Lower leg skin (tissue), 4 donors: ENCODE measurements around the gene DCDC2C. TPM values are rescaled to one million over a fixed set of nuclear protein-coding genes. Genes with fewer than 3 reads are reported as not detected.

ENCODE experiments used
- DNase-seq, 2 donors: peaks; one replicate each; pipeline ENCODE4 v3.0.0-alpha.2; 2019; ENCODE audit warnings: low spot score in 2 of 2
- H3K4me3 ChIP-seq: fragments of 200-600 bp; sonication (generic); 2 replicates; pipeline ENCODE4 v1.5.1; 2017; ENCODE audit warnings: mild to moderate bottlenecking, low read depth; ENCODE audit not compliant: poor library complexity, severe bottlenecking
- CTCF ChIP-seq, 3 donors: fragments of 450-650 bp; IDR thresholded peaks; one replicate each; pipeline ENCODE4 v1.5.1; 2016; ENCODE audit warnings: antibody characterized with exemption in 3 of 3, mild to moderate bottlenecking in 3 of 3, moderate library complexity in 2 of 3
- POLR2A ChIP-seq, 2 donors: fragments of 450-650 bp; IDR thresholded peaks; one replicate each; pipeline ENCODE4 v1.6.1; 2016 to 2017; ENCODE audit warnings: antibody characterized with exemption in 2 of 2, mild to moderate bottlenecking in 1 of 2, moderate library complexity in 1 of 2
- WGBS, 2 donors: methylation state at CpG; one replicate each; pipeline ENCODE4 v1.1.5; 2018; 5-methylcytosine and 5-hydroxymethylcytosine counted together
- intact Hi-C: fragments of 100-400 bp; cut with DNase I; formaldehyde crosslinking; loops from one replicate; pipeline ENCODE4 v1.15.0; 2023; ENCODE audit warnings: low total_unique reads
- total RNA-seq, 4 donors: library from RNA; depleted of rRNA; stranded (reverse); fragments of >200 nt; gene quantifications; one replicate each; pipeline ENCODE4 v1.1.0, GENCODE V29; 2016

DCDC2C gene
- total RNA-seq, 4 donors from 2014 or later: 0.16 TPM; not detected in 3

DNA sequence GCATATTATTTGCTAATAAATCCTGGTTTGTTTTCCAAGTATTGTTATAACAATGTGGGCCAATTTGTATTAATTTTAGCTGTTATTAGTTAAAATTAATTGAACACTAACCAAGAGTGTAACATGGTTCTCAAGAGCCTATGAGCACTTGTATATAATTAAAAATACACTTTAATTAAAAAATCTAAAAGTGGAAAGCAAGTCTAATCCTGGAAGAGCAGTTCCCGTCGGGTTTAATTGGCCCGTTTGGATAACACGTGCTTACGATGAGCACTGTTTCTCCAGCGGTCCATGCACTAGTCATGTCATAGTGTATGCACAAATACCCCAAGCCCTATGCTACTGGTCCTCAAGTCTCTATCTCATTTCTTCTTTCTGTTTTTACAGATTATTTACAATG is 49.0 kb downstream of the DCDC2C start:
- TF ChIP-seq CTCF (IDR thresholded peaks at IDR 0.05) (no peak), POLR2A (IDR thresholded peaks at IDR 0.05) (no peak)
- intact Hi-C loops: loop anchor here (5.0 kb wide), 1 partner anchor 355 kb away; no protein-coding TSS in a partner anchor
- no peak overlapping the region for H3K4me3 ChIP-seq
- DNase-seq: peak in 1 of 2 donors; percentile 9
- 89 to 90% methylated on average over 6 of the region's 6 CpGs for WGBS, 2 donors

- no peak for TF ChIP-seq POLR2A (IDR thresholded peaks at IDR 0.05)
- TF ChIP-seq CTCF (IDR thresholded peaks at IDR 0.05): no peak
- WGBS, 2 donors: 85 to 87% methylated on average over 8 of the region's 8 CpGs
- intact Hi-C loops: loop anchor here (5.0 kb wide), 1 partner anchor 354 kb away; no protein-coding TSS in a partner anchor
- DNase-seq: peak in 1 of 2 donors; percentile 61
- no peak overlapping the region for H3K4me3 ChIP-seq
Measured at GRCh38 chr2:3753561-3753960, 50.2 kb downstream of the DCDC2C start.

GRCh38 chr2:3754280-3754679 is 50.9 kb downstream of the DCDC2C start:
- no peak for TF ChIP-seq POLR2A (IDR thresholded peaks at IDR 0.05)
- no peak for TF ChIP-seq CTCF (IDR thresholded peaks at IDR 0.05)
- DNase-seq: peak in 1 of 2 donors; percentile 20
- no peak overlapping the region for H3K4me3 ChIP-seq
- intact Hi-C loops: loop anchor here (5.0 kb wide), 1 partner anchor 353 kb away; no protein-coding TSS in a partner anchor
- 49 to 50% methylated on average over 5 of the region's 5 CpGs for whole genome bisulfite sequencing, 2 donors

GRCh38 chr2:3754795-3755194 is 51.4 kb downstream of the DCDC2C start:
- H3K4me3 ChIP-seq: no peak overlapping the region
- DNase-seq: peak in 1 of 2 donors; percentile 26
- 74 to 79% methylated on average over 3 of the region's 3 CpGs for whole genome bisulfite sequencing, 2 donors
- intact Hi-C loops: loop anchor here (5.0 kb wide), 1 partner anchor 353 kb away; no protein-coding TSS in a partner anchor
- TF ChIP-seq CTCF (IDR thresholded peaks at IDR 0.05): no peak
- TF ChIP-seq POLR2A (IDR thresholded peaks at IDR 0.05): no peak

DNA sequence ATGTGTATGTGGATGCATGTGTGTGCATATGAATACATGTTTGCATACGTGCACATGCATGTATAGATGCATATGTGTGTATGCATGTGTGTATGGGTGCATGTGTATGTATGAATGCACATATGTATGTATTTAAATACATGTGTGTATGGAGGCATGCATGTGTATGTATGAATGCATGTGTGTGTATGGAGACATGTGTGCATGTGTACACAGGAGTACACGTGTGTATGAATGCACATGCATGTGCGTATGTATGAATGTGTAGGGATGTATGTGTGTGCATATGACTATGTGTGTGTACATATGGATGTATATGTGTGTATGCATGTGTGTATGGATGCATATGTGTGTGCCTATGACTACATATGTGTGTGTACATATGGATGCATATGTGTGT is 51.9 kb downstream of the DCDC2C start:
- TF ChIP-seq CTCF (IDR thresholded peaks at IDR 0.05) (no peak), POLR2A (IDR thresholded peaks at IDR 0.05) (no peak)
- H3K4me3 ChIP-seq: no peak overlapping the region
- no peak for DNase-seq
- 92 to 93% methylated on average over 3 of the region's 3 CpGs for WGBS, 2 donors
- intact Hi-C loops: no loop called here

GRCh38 chr2:3756306-3756705 is 52.9 kb downstream of the DCDC2C start:
- WGBS, 2 donors: 27 to 51% methylated on average over 8 of the region's 8 CpGs
- H3K4me3 ChIP-seq: no peak overlapping the region
- DNase-seq: peak in 1 of 2 donors; percentile 56
- intact Hi-C loops: no loop called here
- no peak for TF ChIP-seq POLR2A (IDR thresholded peaks at IDR 0.05)
- TF ChIP-seq CTCF (IDR thresholded peaks at IDR 0.05): no peak
